Stimulated activated CD8-positive, alpha-beta memory T cell treated with anti-CD3 and anti-CD28 coated beads, Interleukin-12 subunit alpha, Interleukin-12 subunit beta, amount 100 ng/mL, for 1 hour (primary cell): ENCODE data around the gene SPART.

ENCODE experiments used
- DNase-seq: peaks from one replicate; pipeline ENCODE4 v3.0.0-alpha.2; 2020; ENCODE audit warnings: low read depth

The SPART gene, protein sequence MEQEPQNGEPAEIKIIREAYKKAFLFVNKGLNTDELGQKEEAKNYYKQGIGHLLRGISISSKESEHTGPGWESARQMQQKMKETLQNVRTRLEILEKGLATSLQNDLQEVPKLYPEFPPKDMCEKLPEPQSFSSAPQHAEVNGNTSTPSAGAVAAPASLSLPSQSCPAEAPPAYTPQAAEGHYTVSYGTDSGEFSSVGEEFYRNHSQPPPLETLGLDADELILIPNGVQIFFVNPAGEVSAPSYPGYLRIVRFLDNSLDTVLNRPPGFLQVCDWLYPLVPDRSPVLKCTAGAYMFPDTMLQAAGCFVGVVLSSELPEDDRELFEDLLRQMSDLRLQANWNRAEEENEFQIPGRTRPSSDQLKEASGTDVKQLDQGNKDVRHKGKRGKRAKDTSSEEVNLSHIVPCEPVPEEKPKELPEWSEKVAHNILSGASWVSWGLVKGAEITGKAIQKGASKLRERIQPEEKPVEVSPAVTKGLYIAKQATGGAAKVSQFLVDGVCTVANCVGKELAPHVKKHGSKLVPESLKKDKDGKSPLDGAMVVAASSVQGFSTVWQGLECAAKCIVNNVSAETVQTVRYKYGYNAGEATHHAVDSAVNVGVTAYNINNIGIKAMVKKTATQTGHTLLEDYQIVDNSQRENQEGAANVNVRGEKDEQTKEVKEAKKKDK

DNA sequence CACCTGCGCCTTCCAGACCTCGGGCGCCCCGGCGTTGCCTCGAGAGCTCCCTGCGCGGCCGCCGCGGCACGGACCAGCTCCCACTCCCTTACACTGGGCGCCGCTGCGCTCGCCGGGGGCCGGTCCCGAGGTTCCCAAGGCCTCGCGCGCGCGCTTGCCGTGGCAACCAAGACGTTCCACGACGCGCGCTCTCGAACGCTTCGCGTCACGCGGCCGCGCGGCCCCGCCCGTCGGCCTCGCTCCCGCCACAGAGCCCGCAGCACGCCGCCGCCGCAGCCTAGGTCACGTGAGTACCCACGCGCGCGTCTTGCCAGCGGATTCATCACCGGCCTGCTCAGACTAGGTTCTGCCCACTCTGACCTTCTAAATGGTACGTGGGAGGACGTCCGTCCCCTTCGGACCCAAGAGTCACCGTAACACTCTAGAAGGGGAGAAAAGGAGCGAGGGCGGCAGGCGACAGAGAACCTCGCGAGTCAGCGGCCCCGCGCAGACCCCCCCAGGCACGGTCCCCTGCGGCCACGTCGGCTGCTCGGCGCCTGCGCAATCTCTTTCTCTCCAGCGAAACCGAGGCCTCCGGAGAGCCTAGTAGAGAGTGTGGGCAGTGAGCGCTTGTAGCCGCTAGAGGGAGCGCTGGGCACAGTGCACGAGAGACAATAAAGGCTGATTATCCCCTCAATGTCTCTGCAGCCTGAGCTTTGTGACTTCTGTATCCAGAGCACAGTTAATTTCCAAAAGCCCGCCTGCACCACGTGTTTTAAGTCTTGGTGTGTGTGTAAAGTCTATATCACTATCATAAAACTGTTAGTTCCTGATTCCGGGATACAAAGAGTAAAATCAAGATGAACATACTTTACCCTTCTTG is at the start of gene SPART:
SPART (minus strand) TSS at position 173 of the 862 bp plus-strand sequence. CDS start 10,564 bp downstream, outside the sequence.
- DNase-seq, result peak; percentile 75

DNA sequence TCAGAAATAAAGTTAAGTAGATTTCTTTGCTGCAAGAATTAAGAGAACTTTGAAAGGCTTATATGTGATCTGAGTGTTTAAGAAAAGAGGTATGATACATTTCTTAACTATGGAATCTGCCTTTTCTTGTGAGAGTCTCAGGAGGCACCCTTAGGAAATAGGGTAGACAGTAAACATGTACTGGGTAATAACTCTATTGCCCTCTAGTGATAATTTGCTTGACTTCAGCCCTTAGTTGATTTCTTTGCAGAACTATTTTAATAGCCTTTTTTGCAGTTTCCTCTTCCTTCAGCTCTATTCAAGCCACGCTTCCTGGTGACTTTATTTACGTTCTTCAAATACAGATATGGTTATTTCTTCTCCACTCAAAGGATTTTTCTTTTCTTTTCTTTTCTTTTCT is 49.1 kb upstream of the SPART start:
- no peak for DNase-seq

DNA sequence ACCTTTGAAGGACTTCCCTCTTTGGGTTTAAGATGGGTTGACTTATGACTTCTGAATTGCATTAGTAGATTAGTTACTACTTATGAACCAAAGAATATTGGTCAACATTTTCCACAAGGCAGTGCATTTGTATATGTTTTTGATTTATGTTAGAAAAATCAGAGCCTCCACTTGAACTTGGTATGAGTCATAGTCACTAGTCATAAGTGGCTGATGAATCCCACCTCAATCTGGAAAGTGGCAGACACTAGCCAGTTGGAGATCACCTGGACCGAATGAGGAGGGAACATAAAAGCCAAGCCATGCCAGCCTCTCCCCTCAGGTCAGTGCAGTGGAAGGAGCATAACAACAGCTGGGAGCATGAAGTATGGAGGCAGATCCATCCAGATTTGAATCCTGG is 39.3 kb upstream of the SPART start:
- no peak for DNase-seq

DNA sequence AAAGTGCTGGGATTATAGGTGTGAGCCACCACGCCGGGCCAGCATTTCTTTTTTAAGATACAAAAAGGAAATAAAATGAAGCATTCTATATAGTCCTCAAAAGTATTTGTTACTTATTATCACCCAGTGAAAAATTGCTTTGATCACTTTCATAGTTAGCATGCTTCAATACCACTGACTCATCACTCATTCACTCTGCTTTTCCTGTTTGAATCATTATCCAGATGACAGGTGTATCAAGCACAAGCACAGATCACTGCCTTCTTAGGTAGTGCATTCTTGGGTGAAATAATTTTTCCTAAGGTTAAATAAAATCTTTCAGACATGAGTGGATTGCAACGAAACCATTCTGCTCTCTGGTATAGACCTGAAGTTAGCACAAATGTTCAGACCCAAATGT is 35.8 kb upstream of the SPART start:
- DNase-seq, result no peak

DNA sequence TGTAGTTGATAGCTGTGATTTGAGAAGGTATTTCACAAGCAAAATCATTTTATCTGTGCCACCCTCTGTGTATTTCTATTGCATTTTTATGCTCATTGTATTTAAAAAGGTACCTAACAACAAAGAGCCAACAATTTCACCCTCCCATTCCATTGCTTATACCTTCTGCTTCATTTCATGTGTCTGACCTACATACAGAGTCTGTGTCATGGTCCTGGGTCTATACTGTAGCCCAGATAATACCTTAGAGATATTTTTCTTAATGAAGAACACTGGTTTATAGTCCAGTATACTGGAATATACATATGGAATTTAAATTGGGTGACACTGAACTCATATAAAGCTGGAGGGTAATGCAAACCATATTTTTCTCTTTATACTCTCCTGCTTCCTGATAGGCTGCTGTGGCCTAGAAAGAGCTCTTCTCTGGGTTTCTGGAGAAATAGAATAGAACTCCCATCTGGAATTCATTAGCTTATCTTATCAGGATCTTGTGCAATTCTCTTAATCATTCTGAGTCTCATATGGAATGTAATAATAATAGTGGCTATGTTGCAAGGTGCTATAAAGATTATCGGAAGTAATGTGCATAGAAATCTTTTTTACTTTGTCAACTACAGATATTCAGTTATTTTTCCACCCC is 31.8 kb upstream of the SPART start:
- DNase-seq, result no peak

DNA sequence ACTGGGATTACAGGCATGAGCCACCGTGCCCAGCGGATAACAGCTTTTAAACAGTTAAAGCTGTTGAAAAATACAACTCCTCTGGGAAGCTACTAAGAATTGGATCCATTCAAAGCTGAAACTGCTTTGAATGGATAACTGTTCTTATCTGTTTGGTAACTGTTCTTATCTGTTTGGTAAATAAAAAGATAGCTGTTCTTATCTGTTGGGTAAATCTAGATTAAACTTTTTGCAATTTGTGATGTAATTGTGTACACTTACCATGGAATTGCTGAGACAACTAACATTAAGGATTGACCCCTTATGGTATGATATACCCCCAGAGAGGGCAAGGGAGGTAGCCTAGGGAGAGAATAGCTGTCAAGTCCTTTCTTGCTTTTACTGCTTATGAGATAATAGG is 27.9 kb upstream of the SPART start:
- DNase-seq, result no peak

DNA sequence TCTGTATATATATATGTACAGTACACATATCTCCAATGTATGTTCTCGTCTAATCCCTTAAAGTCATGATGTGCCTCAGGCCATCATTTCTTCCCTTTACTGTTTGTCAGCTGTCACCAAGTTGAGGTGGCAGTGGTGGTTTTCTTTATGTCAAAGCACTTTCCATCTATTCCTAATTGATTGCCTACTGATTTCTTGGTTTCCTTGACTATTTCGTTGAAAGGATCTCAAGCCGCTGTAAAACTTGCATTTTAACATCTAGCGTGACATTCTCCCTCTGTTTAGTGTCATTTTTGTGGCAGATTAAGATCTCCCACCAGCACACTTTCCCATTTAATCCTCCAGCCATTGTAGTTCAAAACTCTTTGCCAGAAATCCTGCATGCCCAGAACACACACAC is 25.0 kb upstream of the SPART start:
- no peak for DNase-seq

DNA sequence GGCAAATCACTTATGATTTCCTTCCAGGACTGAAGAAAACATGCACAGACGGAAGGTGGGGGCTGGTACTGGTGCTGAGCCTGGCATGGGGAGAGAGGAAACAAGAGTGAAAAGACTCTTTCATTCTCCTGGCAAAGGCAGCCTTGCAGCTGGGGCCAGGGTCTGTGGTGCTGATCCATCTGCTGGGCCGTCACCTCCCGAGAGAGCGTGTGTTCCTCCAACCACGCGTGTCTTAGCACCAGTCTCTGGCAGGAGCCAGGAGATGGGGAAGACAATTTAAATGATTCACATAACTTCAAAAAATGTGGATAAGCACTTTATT is 23.9 kb upstream of the SPART start:
- no peak for DNase-seq

DNA sequence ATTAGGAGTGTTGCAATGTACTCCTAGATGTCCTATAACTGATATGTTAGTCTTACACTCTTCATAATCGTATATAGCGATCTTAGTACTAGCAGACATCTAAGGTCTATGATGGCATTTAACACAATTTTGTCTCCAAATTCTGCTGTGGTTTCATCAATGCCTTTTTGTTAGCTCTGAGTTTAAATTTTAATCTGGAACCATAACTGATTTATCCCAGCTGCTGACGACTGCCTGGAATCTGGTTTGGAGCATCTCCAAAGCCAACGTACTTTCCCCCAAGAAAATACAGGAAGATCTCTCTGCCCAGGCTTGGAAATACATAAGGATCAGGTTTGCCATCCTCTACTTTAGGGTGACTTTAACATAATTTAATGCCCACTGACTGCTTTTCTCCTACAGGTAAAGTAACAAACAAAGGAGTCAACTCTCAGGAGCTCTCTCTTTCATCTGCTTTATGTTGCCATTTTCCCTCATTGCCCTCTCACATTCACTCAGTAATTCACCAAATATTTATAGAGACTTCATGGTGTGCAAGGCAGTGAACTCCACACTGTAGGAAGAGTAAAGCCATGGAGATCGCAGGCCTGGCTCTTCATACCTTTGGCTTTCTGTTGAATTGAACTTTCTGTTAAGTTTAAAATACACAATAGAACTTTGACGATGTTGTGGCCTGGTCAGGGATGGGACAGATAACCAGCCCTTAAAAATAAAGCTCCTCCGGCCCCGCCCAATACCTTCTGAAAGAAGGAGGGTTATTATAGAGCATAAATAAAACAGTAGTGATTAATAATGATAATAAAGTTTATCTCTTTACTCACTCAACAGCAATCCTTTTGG is 23.3 kb upstream of the SPART start:
- no peak for DNase-seq

DNA sequence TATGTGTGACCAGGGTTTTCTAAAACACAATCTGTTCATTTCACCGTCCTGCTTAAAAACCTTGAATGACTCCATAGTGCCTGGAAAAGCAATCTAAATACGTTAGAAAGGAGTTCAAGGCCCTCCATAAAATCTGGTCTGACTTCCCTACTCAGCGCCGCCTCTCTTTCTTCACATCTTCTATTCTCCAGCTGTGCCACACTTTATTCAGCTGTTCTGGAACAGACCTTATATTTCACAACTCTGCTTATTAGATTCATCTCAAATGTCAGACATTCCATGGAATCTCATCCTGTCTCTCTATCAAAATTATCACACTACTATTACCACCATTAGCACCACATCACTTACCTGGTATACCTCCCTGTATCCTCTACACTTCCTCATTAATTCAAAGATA is 19.8 kb upstream of the SPART start:
- DNase-seq, result no peak

DNA sequence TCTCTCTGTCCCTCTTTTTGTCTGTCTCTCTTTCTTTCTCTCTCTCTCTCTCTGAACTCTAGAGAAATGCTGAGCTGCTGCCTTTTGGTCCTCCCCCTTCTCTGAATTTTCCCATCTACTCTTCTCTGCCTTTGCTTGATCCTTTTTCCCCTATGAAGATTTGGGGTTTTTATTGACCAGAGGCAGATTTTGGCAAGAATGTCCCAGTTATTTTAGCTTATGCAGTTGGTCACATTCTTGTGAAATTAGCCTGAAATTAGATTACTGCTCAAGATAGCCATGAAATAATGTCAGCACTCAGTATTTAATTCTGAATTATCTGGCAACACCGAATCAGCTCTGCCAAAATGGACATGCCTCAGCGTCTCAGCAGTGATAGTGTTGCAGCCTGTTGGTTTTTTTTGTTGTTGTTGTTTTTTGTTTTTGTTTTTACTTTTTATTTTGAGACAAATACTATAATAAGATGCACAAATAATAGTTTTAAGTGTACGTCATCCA is 17.2 kb upstream of the SPART start:
- DNase-seq, result no peak

DNA sequence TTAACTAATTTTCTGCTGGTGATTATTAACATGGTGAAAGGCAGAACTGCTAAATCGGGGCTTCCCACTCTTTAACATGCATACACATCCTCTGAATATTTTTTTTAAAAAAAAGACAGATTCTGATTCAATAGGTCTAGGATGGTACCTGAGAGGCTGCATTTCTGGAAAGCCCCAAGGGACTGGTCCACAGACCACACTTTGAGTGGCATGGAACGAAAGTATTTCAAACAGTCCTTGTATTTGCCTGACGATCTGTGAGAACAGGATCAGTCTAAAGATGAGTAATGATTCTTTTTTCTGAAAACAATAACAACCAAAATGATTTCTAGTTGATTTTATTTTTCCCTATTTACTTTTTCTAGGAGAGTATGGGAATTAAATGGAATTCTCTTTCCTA is 16.7 kb upstream of the SPART start:
- DNase-seq, result no peak

DNA sequence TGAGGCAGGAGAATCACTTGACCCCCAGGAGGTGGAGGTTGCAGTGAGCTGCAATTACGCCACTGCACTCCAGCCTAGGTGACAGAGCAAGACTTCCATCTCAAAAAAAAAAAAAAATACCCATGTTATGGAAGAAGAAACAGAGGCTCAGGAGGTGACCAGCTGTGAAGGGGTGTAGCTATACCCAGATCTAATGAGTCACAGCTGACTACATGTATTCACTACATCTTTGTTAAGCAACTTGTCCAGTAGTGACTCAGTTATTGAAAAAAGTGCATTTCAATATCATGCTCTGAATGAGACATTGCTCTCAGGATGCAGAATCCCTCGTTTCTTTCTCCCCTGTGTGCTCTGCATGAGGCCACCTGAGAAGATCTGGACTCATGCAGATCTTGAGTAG is 16.1 kb upstream of the SPART start:
- DNase-seq, result no peak

DNA sequence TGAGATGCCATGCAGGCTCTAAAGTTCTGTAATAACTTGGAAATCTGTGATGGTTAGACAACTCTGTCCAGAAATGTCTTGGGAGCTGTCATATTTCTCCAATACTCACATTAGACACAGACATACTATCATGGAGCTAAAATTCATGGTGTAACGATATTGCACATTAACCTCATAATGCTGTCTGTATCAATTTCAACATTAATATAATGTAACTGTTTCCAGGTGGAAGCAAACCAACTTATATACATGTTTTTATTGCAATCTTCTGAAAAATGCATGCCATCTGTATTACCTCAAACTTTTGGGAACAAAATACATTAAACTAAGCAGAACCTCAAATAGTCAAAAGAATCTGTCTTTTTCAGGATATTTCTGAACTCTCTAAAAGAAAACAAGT is 14.7 kb upstream of the SPART start:
- no peak for DNase-seq

DNA sequence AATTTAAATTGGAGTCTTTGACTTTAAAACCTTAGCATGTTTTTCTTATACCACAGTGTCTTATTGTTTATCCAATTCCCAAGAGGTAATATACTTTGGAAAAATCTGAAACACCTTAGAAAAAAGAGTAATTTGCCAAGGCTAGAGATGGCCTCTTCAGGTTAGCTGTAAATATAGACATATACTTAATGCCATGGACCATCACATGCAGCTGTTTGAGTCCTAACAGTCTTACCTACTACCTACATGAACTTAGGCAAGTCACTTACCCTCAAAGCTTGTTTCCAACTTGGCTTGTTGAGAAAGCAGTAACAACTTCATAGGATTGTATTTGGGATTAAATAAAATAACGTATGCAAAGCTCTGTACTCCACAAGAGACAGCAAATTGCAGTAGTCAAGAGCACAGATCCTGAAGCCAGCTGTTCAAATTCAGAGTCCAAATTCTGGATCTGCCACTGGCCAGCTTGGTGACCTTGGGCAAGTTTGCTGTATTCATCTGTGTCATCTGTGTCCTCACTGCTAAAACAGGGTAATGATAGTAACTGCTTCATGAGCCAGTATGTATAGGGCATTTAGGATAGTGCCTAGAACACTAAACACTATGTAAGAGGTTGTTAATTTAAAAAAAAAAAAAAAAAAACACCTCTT is 13.2 kb upstream of the SPART start:
- no peak for DNase-seq

DNA sequence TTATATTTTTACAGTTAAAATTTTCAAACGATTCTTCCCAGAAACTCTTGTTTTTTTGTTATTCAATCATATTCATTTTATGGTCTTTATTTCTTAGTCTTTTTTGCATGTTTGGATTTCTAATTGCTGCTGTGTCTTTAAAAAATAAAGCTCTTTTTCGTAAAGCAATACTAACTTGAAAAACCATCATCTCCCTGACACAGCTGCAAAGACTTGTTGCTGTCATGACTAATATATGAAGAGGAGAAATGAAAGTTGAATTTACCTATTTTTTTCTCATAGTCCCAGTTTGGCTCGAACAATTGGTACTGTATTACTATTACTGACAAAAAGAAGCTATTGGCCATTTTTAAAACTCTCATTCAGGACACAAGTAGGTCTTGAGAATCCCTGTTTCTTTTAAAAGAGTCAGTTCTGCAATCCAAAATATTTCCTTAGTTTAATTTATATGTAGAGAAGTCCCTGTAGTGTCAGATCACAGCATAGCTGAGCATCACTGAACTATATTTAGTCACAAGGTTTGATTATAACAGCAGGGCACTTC is 12.1 kb upstream of the SPART start:
- DNase-seq, result no peak

DNA sequence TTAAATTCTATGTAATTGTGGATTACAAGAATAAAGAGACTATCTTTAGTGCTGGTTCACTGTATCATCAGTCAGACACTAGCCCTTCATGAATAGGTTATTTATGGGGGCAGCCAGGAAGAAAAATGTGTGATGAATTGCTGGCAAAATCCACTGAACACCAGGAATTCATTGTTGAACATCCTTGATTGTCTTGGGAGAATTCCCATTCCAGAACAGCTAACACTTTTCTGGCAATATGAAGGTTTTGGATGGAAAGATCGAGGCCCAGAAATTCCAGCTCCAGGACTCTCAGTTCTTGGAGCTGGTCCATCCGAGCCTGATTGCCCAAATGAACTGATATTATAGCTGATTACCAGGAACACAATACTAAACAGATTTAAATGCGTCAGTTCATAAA is 11.5 kb upstream of the SPART start:
- no peak for DNase-seq

DNA sequence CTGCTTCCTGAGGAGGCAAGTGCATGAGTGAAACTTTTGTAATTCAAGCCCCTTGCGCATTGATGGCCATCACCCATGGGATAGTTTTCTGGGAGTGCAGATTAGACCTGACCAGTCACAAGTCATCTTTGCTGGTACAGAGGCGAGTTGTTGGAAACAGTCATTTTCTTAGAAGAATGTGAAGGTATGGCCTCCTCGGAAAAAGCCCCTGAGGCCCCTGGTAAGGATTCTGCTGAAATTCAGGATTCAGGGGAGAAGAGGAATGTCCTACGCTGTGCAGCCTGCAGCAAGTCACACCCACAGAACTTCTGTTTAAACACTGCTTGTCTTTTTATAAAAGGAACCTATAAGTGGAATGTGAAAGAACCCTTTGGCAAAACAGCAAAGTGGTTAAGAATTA is 11.0 kb upstream of the SPART start:
- DNase-seq, result no peak

DNA sequence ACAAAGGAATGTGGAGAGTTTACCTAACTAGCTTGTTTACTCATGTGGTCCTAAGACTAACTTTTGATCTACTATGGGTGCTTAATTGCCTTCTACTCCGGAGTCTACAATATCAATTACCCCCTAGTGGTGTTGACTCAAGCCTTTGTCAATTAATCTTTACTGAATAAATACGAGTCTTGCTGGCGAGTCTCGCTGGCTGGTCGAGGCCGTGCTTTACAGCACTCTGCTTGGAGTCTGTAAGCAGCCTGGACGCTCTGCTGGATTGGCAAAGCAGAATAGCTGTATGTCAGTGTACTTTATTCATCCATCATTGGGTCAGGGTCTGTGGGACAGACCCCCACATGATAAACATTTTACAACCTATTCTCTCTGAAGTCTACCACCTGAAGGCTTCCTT is 9.9 kb upstream of the SPART start:
- DNase-seq, result no peak

DNA sequence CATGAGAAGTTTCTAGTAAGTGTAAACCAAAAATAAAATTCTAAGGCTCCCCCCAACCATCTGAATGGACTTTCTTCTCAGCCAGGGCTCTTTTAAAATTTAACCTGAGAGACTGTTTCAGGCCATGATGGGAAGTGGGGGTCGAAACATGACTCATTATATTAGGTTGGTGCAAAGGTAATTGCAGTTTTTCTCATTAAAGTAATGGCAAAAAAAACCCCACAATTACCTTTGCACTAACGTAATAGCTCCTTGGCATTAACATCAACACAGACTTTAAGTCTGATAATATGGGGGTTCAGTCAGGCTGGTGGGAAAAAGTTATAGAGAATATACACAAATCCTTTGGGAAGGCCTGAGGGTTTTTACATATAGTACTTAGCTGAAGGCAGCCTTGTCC is 9.4 kb upstream of the SPART start:
- DNase-seq, result no peak
